ENCODE results near the gene DCAF15.

GRCh38 chr19:13961826-13962698 lies 9.8 kb downstream of the DCAF15 start:
- TF ChIP-seq CTCF (conservative IDR thresholded peaks at IDR 0.05; ENCODE audit: low read depth in 2 of 2) (0 out of 4 replicates have a peak, but pooled peaks of 1 of the 2 experiments have one; percentile 4), POLR2AphosphoS5 (IDR thresholded peaks at IDR 0.05; ENCODE audit: low read depth) (peak; percentile 42), EZH2 (IDR thresholded peaks at IDR 0.05; ENCODE audit: low read depth, unreplicated experiment) (no peak), EZH2phosphoT487 (IDR thresholded peaks at IDR 0.05; ENCODE audit: unreplicated experiment) (no peak), REST (IDR thresholded peaks at IDR 0.05; ENCODE audit: unreplicated experiment) (no peak), CREB1 (CRISPR knock-in tag; IDR thresholded peaks at IDR 0.05; ENCODE audit: low read depth) (no peak)

All from GM23338 (cell line).